WTC11 (cell line): ENCODE results near the gene TPRX1. TPM values are rescaled to one million over a fixed set of nuclear protein-coding genes. Genes with fewer than 3 reads are reported as not detected.
A peak's percentile ranks its signal among the peaks of the same experiment; 100 is the strongest.
"Not testable (repeated sequence)": the region's sequence is repeated elsewhere in the genome, so short reads cannot be mapped to it uniquely, and the experiment has no call there.

Source experiments
- ATAC-seq: fragments of 200-7000 bp; cut with Tn5 transposase; 2 replicates; pipeline ENCODE4 v1.10.0; 2021; ENCODE audit warnings: mild to moderate bottlenecking, moderate library complexity
- Bru-seq: library from RNA; stranded (reverse); fragments of 400-500 nt; gene quantifications from one replicate; lab custom pipeline; 2021; lab: Mats Ljungman, UMichigan
- CTCF ChIA-PET: fragments of 300-600 bp; sonication (Branson Sonifier 250); formaldehyde crosslinking; loops from one replicate; lab custom pipeline; 2021; ENCODE audit warnings: antibody characterized with exemption; lab: Charles Lee
- POLR2A ChIA-PET: fragments of 350-600 bp; sonication (Branson Sonifier 250); formaldehyde crosslinking; loops from one replicate; lab custom pipeline; 2021; ENCODE audit warnings: antibody characterized with exemption; lab: Charles Lee
- DNase-seq: peaks from one replicate; pipeline ENCODE4 v3.0.0; 2021; ENCODE audit warnings: low spot score
- H3K27ac Mint-ChIP-seq: 2 replicates; pipeline ENCODE4 v1.8.0; 2021; ENCODE audit warnings: mixed read lengths
- H3K27me3 Mint-ChIP-seq: 2 replicates; pipeline ENCODE4 v1.8.0; 2021; ENCODE audit warnings: low read depth, mild to moderate bottlenecking, moderate library complexity, mixed read lengths
- H3K36me3 Mint-ChIP-seq: 2 replicates; pipeline ENCODE4 v1.8.0; 2021; ENCODE audit warnings: mixed read lengths
- H3K4me1 Mint-ChIP-seq: 2 replicates; pipeline ENCODE4 v1.8.0; 2022; ENCODE audit warnings: mixed read lengths
- H3K4me3 Mint-ChIP-seq: 2 replicates; pipeline ENCODE4 v1.8.0; 2021; ENCODE audit warnings: mild to moderate bottlenecking, moderate library complexity, mixed read lengths
- H3K9me3 Mint-ChIP-seq: 2 replicates; pipeline ENCODE4 v1.8.0; 2021; ENCODE audit warnings: mixed read lengths
- CBFB ChIP-seq: sonication (generic); formaldehyde crosslinking; IDR thresholded peaks from 2 replicates; pipeline ENCODE4 v1.8.1; 2022; ENCODE audit warnings: mild to moderate bottlenecking, low read depth, missing genetic modification reagents
- CDX4 ChIP-seq: fragments of 250-450 bp; sonication (Bioruptor Pico); IDR thresholded peaks from 2 replicates; pipeline ENCODE4 v1.9.0; 2021; ENCODE audit warnings: moderate library complexity, mild to moderate bottlenecking, inconsistent platforms, borderline replicate concordance
- CREB1 ChIP-seq: sonication (generic); formaldehyde crosslinking; IDR thresholded peaks from 2 replicates; pipeline ENCODE4 v1.8.0; 2023; ENCODE audit warnings: mild to moderate bottlenecking, missing genetic modification reagents
- FOXP1 ChIP-seq: sonication (generic); formaldehyde crosslinking; IDR thresholded peaks from 2 replicates; pipeline ENCODE4 v1.8.0; 2022; ENCODE audit warnings: missing genetic modification reagents, mild to moderate bottlenecking, moderate library complexity, borderline replicate concordance
- GABPB1 ChIP-seq: sonication (generic); formaldehyde crosslinking; IDR thresholded peaks from 2 replicates; pipeline ENCODE4 v1.8.1; 2023; ENCODE audit warnings: mild to moderate bottlenecking, missing genetic modification reagents
- IRF2 ChIP-seq: sonication (generic); formaldehyde crosslinking; IDR thresholded peaks from 2 replicates; pipeline ENCODE4 v1.8.0; 2022; ENCODE audit warnings: low read depth, missing genetic modification reagents, borderline replicate concordance
- MXD4 ChIP-seq: fragments of 250-450 bp; sonication (Bioruptor Pico); IDR thresholded peaks from 2 replicates; pipeline ENCODE4 v1.8.0; 2021; ENCODE audit warnings: mild to moderate bottlenecking, moderate library complexity, borderline replicate concordance
- OVOL2 ChIP-seq: fragments of 250-450 bp; sonication (Bioruptor Pico); IDR thresholded peaks from 2 replicates; pipeline ENCODE4 v1.9.0; 2021; ENCODE audit warnings: mild to moderate bottlenecking, borderline replicate concordance
- ZNF138 ChIP-seq: sonication (generic); formaldehyde crosslinking; conservative IDR thresholded peaks from 2 replicates; pipeline ENCODE4 v1.8.1; 2022; ENCODE audit warnings: mild to moderate bottlenecking, moderate library complexity, missing genetic modification reagents
- ZNF232 ChIP-seq: sonication (generic); formaldehyde crosslinking; IDR thresholded peaks from 2 replicates; pipeline ENCODE4 v1.8.0; 2022; ENCODE audit warnings: mild to moderate bottlenecking, missing genetic modification reagents
- ZNF263 ChIP-seq: sonication (generic); formaldehyde crosslinking; IDR thresholded peaks from 2 replicates; pipeline ENCODE4 v1.8.1; 2022; ENCODE audit warnings: low read depth, mild to moderate bottlenecking, moderate library complexity, missing genetic modification reagents
- ZNF281 ChIP-seq: sonication (generic); formaldehyde crosslinking; IDR thresholded peaks from 2 replicates; pipeline ENCODE4 v1.8.0; 2023; ENCODE audit warnings: mild to moderate bottlenecking, missing genetic modification reagents
- ZNF317 ChIP-seq: sonication (generic); formaldehyde crosslinking; IDR thresholded peaks from 2 replicates; pipeline ENCODE4 v1.8.1; 2023; ENCODE audit warnings: low read depth, mild to moderate bottlenecking, moderate library complexity, missing genetic modification reagents, borderline replicate concordance
- ZNF425 ChIP-seq: fragments of 250-450 bp; sonication (Bioruptor Pico); conservative IDR thresholded peaks from 2 replicates; pipeline ENCODE4 v1.9.0; 2021; ENCODE audit warnings: mild to moderate bottlenecking
- ZNF532 ChIP-seq: fragments of 250-450 bp; sonication (Bioruptor Pico); IDR thresholded peaks from 2 replicates; pipeline ENCODE4 v1.9.0; 2021; ENCODE audit warnings: mild to moderate bottlenecking, borderline replicate concordance
- long read RNA-seq, 3 experiments: library from RNA in 1 of 3; library from capped mRNA in 1 of 3; library from polyadenylated mRNA in 1 of 3; unstranded in 2 of 3; stranded (forward) in 1 of 3; transcript quantifications; one replicate each; pipeline ENCODE4 v2.0.0, GENCODE V29; 2021
- total RNA-seq: library from RNA; stranded (reverse); gene quantifications from 3 replicates; pipeline ENCODE4 v1.2.3, GENCODE V29; 2021

The TPRX1 gene
- not detected in 3 replicates for total RNA-seq
- percentile 2 among the genes with signal in this experiment for Bru-seq, nascent RNA
- long read RNA-seq, experiment 1 = 0 reads
- long read RNA-seq, experiment 2 = 0 reads
- long read RNA-seq, experiment 3 = 0 reads

GRCh38 chr19:47804451-47804850 is at the start of gene TPRX1:
TSS of gene TPRX1 (minus strand) at chr19:47804551. CDS start at chr19:47804539, 12 bp downstream.
- CTCF ChIA-PET = interaction anchor here (1.5 kb wide), 1 partner anchor 15 kb away, joined by 3 read pairs; no protein-coding TSS in a partner anchor
- H3K27ac Mint-ChIP-seq, H3K9me3 Mint-ChIP-seq, H3K4me3 Mint-ChIP-seq, H3K27me3 Mint-ChIP-seq, DNase-seq, H3K36me3 Mint-ChIP-seq, POLR2A ChIA-PET, ATAC-seq, H3K4me1 Mint-ChIP-seq: not testable (repeated sequence)

GRCh38 chr19:47853003-47853402 is 48.7 kb upstream of the TPRX1 start:
- POLR2A ChIA-PET = no interaction called here
- no peaks in the 10 kb centered on the region for H3K9me3 Mint-ChIP-seq

More at GRCh38 chr19:47853003-47853402, 48.7 kb upstream of the TPRX1 start:
- CTCF ChIA-PET = interaction anchor here (0.7 to 1.9 kb wide), 8 partner anchors 10 to 87 kb away, joined by 3 to 12 read pairs (median 3); no protein-coding TSS in a partner anchor
- no peak for DNase-seq
- TF ChIP-seq CDX4 (CRISPR knock-in tag) (no peak), CBFB (no peak), IRF2 (no peak), ZNF232 (CRISPR knock-in tag) (no peak), CREB1 (no peak), ZNF317 (CRISPR knock-in tag) (no peak), ZNF281 (CRISPR knock-in tag) (no peak), ZNF263 (no peak), ZNF138 (CRISPR knock-in tag) (no peak), FOXP1 (CRISPR knock-in tag) (no peak), MXD4 (CRISPR knock-in tag) (no peak), ZNF425 (CRISPR knock-in tag) (no peak), GABPB1 (CRISPR knock-in tag) (no peak), ZNF532 (CRISPR knock-in tag) (no peak), OVOL2 (CRISPR knock-in tag) (no peak)
- H3K27me3 Mint-ChIP-seq = no peaks in the 10 kb centered on the region
- H3K4me3 Mint-ChIP-seq = no peak overlapping the region
- ATAC-seq = no peak
- no peak overlapping the region; the same call in 1 of the 2 replicates for H3K27ac Mint-ChIP-seq
- H3K36me3 Mint-ChIP-seq = no peaks in the 10 kb centered on the region
- peaks cover 32% of the 10 kb centered on the region for H3K4me1 Mint-ChIP-seq
